K562 (cell line): Measurements from ENCODE around the gene DTNBP1. TPM values are rescaled to one million over a fixed set of nuclear protein-coding genes. Genes with fewer than 3 reads are reported as not detected.

Experiments used
- MNT ChIP-seq, 2 experiments: fragments of 450-650 bp; conservative IDR thresholded peaks; 2 replicates each; pipeline ENCODE4 v1.6.1; 2017; ENCODE audit warnings: mild to moderate bottlenecking in 2 of 2, moderate library complexity in 2 of 2
- PRDM10 ChIP-seq: fragments of 450-650 bp; IDR thresholded peaks from 2 replicates; pipeline ENCODE4 v1.6.1; 2018; ENCODE audit not compliant: partially characterized antibody
- USF2 ChIP-seq: sonication (generic); formaldehyde crosslinking; IDR thresholded peaks from 2 replicates; pipeline ENCODE4 v1.5.0; 2020; ENCODE audit warnings: missing genetic modification reagents
- polyA plus RNA-seq, 8 experiments: library from polyadenylated mRNA; depleted of rRNA in 4 of 8; stranded (reverse) in 5 of 8; unstranded in 3 of 8; fragments of >200 nt; fragmentation: Nextera tagmentation in 2 of 8; fragmentation: Illumina TruSeq in 1 of 8; extraction: Ambion mirVana in 2 of 8; extraction: Trizol in 1 of 8; gene quantifications; 2 replicates each; pipeline versions ENCODE4 v1.2.1 to v1.2.3, GENCODE V29; 2011 to 2014; ENCODE audit warnings: inconsistent platforms in 1 of 8, missing spikeins in 1 of 8
- total RNA-seq, 7 experiments: library from RNA; depleted of rRNA in 6 of 7; stranded (reverse); fragments of >200 nt in 6 of 7; fragmentation: Illumina TruSeq in 2 of 7; extraction: Trizol in 2 of 7; gene quantifications; 2 replicates each; pipeline versions ENCODE4 v1.2.1 to v1.2.3, GENCODE V29; 2011 to 2021; ENCODE audit warnings: low replicate concordance in 1 of 7

DTNBP1 gene
- total and polyA plus RNA-seq, 9 of the 15 experiments (the other 6 are each of a cell fraction or from before 2014, with no cell fraction given) = 16.7 to 54.5 (median 21.4) TPM

- TF ChIP-seq USF2 (CRISPR knock-in tag) (no peak), MNT (conservative IDR thresholded peaks at IDR 0.05) (peak; percentile 45 to 50; a peak in 3 of 4 replicates), PRDM10 (peak; percentile 18)
Observed at GRCh38 chr6:15691250-15691869, 28.5 kb upstream of the DTNBP1 start (continued).
